GM12891 (cell line): Measurements from ENCODE around the gene ACSM2B.

ENCODE experiments used
- PAX5 ChIP-seq: IDR thresholded peaks from 2 replicates; pipeline ENCODE4 v1.6.1; 2011; ENCODE audit warnings: low read length, moderate library complexity, mild to moderate bottlenecking; ENCODE audit not compliant: insufficient read depth, severe bottlenecking
- POLR2A ChIP-seq: IDR thresholded peaks from 2 replicates; pipeline ENCODE4 v1.6.1; 2011; ENCODE audit warnings: low read depth, low read length, control low read depth
- POLR2AphosphoS5 ChIP-seq: IDR thresholded peaks from 2 replicates; pipeline ENCODE4 v1.6.1; 2011; ENCODE audit warnings: low read depth, low read length, control low read depth
- SPI1 ChIP-seq: IDR thresholded peaks from 2 replicates; pipeline ENCODE4 v1.6.1; 2011; ENCODE audit warnings: low read depth, low read length, control low read depth
- TAF1 ChIP-seq: IDR thresholded peaks from 2 replicates; pipeline ENCODE4 v1.6.1; 2011; ENCODE audit warnings: low read depth, low read length, control low read depth

GRCh38 chr16:20612551-20613480, 36.6 kb upstream of the ACSM2B start:
- TF ChIP-seq TAF1 (no peak), POLR2A (no peak), POLR2AphosphoS5 (no peak), PAX5 (no peak), SPI1 (no peak)
